WI38 (cell line): ENCODE data around the gene DRC7.
A peak's percentile ranks its signal among the peaks of the same experiment; 100 is the strongest.

Experiments used
- H3K4me3 ChIP-seq: 2 replicates; pipeline ENCODE4 v1.5.1; 2011; ENCODE audit warnings: low read depth, mild to moderate bottlenecking, control low read depth, low read length
- CTCF ChIP-seq: IDR thresholded peaks from 2 replicates; pipeline ENCODE4 v1.5.1; 2012; ENCODE audit warnings: low read depth, mild to moderate bottlenecking, control low read depth, low read length

DRC7 gene

DNA sequence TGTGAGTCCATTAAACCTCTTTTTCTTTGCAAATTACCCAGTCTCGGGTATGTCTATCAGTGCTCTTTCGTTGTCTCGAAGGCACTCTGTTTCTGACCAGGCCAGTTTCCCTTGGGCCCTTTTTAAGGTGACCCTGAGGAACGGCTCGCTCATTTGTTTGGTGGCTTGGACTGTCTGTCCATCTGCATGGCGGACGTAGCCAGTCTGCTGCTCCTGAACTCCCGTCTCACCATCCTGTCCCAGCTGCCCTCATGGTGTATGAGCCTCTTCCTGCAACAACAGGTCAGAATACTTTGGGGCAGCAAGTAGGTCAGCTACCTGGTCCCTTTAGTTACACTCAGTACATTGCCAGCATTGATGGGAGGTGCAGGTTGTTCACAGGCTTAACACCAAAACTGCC is 19.0 kb downstream of the DRC7 start:
- TF ChIP-seq CTCF: no peak
- H3K4me3 ChIP-seq: no peak overlapping the region

DNA sequence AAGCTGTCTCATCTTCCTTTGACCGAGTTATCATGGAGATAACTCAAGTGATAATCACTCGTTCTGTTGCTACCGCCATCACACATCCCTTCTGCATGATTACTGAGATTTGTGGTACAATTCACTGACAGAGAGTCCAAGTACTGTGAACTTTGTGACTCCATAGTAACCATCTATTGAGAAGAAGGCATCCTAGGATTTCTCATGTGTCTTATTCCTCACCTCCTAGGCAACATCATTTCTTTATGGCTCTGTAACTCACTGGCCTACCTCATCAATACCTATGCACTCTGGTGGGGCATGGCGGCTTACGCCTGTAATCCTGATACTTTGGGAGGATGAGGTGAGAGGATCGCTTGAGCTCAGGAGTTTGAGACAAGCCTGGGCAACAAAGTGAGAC is 19.4 kb downstream of the DRC7 start:
- no peak for TF ChIP-seq CTCF
- no peak overlapping the region for H3K4me3 ChIP-seq

DNA sequence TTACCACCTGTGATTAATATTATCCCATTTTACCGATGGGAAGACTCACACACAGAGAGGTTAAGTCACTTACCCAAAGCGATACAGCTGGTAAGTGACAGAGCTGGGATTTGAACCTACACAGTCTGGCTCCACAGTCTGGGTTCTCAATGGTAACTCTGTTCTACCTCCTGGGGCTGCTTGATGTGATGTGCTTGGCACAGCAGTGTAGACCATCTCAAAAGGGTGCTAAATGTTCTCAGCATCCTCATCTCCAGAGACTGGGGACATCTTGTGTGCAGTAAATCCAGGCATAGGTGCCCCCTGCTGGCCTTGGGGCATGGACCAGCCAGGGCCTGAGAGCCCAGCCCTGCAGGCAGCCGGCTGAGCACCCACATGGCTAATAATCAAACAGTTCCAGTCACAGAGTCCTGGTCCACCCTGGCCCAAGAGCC is 25.6 kb downstream of the DRC7 start:
- peak; percentile 57 for TF ChIP-seq CTCF
- H3K4me3 ChIP-seq: no peak overlapping the region

GRCh38 chr16:57721356-57722209 is 27.0 kb downstream of the DRC7 start:
- no peak overlapping the region for H3K4me3 ChIP-seq
- TF ChIP-seq CTCF: no peak

- TF ChIP-seq CTCF: no peak
- no peak overlapping the region for H3K4me3 ChIP-seq
Observed at GRCh38 chr16:57722210-57722499, 27.5 kb downstream of the DRC7 start.

DNA sequence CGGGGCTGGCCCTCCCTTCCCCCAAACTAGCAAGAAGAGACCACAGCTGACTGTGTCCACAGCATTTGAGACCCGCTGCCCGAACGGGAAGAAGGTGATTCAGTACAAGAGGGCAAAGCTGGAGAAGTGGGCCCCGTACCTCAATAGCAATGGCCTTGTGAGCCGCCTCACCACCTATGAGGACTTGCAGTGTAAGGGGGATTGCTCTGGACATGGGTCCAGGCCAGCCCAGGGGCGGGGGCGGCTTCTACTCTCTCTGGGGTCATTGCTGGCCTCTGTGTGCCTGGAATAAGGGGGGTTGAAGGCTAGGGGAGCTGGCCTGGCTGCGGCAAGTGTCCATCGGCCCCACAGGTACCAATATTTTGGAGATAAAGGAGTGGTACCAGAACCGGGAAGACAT is 28.0 kb downstream of the DRC7 start:
- no peak for TF ChIP-seq CTCF
- H3K4me3 ChIP-seq: no peak overlapping the region

GRCh38 chr16:57723170-57723569 is 28.6 kb downstream of the DRC7 start:
- no peak overlapping the region for H3K4me3 ChIP-seq
- no peak for TF ChIP-seq CTCF
